HG03064 (cell line): ENCODE results near the gene MSANTD4.
"Not testable (repeated sequence)": the region's sequence is repeated elsewhere in the genome, so short reads cannot be mapped to it uniquely, and the experiment has no call there.

Experiments used
- ATAC-seq: cut with Tn5 transposase; IDR thresholded peaks from one replicate; pipeline ENCODE4 v1.9.1; 2021; ENCODE audit warnings: low read depth; ENCODE audit not compliant: unreplicated experiment

MSANTD4 gene

GRCh38 chr11:106021967-106022794 lies at the start of gene MSANTD4:
MSANTD4 (minus strand) TSS chr11:106022240; CDS start chr11:106010917, 11,323 bp downstream.
- peak; percentile 98 for ATAC-seq

- no peak for ATAC-seq
Observed at GRCh38 chr11:106070606-106071005, 48.6 kb upstream of the MSANTD4 start.

GRCh38 chr11:106063009-106063408 lies 41.0 kb upstream of the MSANTD4 start:
- ATAC-seq, result no peak

- ATAC-seq, result no peak
Observed at GRCh38 chr11:106061954-106062949, 40.2 kb upstream of the MSANTD4 start.

GRCh38 chr11:106061249-106061784 lies 39.3 kb upstream of the MSANTD4 start:
- no peak for ATAC-seq

GRCh38 chr11:106059617-106060016 lies 37.6 kb upstream of the MSANTD4 start:
- no peak for ATAC-seq

- ATAC-seq, result not testable (repeated sequence)
Observed at GRCh38 chr11:106058377-106058776, 36.3 kb upstream of the MSANTD4 start.

GRCh38 chr11:106051103-106051502 lies 29.1 kb upstream of the MSANTD4 start:
- no peak for ATAC-seq

- ATAC-seq, result no peak
Observed at GRCh38 chr11:106049727-106050476, 27.9 kb upstream of the MSANTD4 start.

- ATAC-seq, result no peak
Observed at GRCh38 chr11:106047631-106048030, 25.6 kb upstream of the MSANTD4 start.

- ATAC-seq, result no peak
Observed at GRCh38 chr11:106043540-106043939, 21.5 kb upstream of the MSANTD4 start.

- ATAC-seq, result no peak
Observed at GRCh38 chr11:106032861-106033260, 10.8 kb upstream of the MSANTD4 start.

GRCh38 chr11:106031936-106032335 lies 9.9 kb upstream of the MSANTD4 start:
- no peak for ATAC-seq

GRCh38 chr11:106031202-106031810 lies 9.3 kb upstream of the MSANTD4 start:
- ATAC-seq, result no peak

GRCh38 chr11:106030609-106031008 lies 8.6 kb upstream of the MSANTD4 start:
- no peak for ATAC-seq

GRCh38 chr11:106022795-106023275 lies 795 bp upstream of the MSANTD4 start:
- no peak for ATAC-seq

- ATAC-seq, result peak; percentile 14
Observed at GRCh38 chr11:106021181-106021966, 666 bp downstream of the MSANTD4 start.

GRCh38 chr11:106017093-106017492 lies 4.9 kb downstream of the MSANTD4 start:
- ATAC-seq, result no peak

- no peak for ATAC-seq
Observed at GRCh38 chr11:106015066-106015465, 7.0 kb downstream of the MSANTD4 start.
